Measurements from ENCODE around the gene TDRKH.

Gene TDRKH

DNA sequence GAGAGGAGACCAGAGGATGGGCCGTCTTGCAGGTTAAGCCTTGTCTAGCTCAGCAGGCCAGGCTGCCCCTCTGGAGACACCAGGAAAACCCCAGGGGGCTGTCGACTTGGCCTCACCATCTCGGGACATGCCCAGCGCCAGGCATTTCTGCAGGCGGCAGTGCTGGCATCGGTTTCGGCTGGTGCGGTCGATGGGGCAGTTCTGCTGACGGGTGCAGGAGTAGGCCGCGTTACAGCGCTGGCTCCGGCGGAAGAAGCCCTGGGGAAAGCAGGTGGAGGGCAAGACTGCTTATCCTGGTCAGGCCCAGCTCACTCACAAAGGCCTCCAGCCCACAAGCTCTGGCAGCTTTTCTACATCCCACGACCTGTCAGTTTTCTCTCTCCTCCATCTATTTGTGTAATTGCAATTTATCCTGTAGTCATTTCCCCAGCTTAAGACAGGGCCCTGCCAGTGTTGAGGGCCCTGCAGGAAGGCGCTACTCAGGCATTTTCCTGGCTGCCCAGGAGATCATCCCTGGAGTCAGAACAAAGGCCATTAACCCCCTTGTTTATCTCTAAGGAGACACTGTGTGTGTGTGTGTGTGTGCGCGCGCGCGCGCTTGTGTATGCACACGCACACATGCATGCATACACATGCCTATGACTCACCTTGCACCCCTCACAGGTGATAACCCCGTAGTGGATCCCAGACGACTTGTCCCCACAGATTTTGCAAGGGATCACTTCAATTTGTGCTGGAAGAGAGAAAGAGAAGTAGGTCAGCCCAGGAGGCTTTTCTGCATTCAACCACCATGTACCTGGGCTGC is 26.4 kb upstream of the TDRKH start:
- Histone ChIP-seq H3K79me2 (ENCODE audit: control insufficient read depth, insufficient read depth, low read length) (no peaks in the 10 kb centered on the region), H3K18ac (ENCODE audit: low read length) (no peak overlapping the region), H3K4ac (ENCODE audit: low read depth, low read length) (no peak overlapping the region), H3K27me3 (ENCODE audit: insufficient read depth, low read length, poor library complexity) (no peaks in the 10 kb centered on the region), H4K5ac (ENCODE audit: low read length) (no peak overlapping the region), H2BK15ac (replicated peaks; ENCODE audit: low read depth) (no peak overlapping the region), H3K4me3 (ENCODE audit: low read length) (no peak overlapping the region), H4K8ac (ENCODE audit: low read depth, low read length) (no peak overlapping the region), H3K4me2 (ENCODE audit: low read length) (no peak overlapping the region), H2BK120ac (ENCODE audit: low read depth, low read length) (no peak overlapping the region), H3K4me1 (ENCODE audit: control insufficient read depth, low read depth, low read length) (no peaks in the 10 kb centered on the region), H2AK5ac (ENCODE audit: low read length) (no peak overlapping the region), H3K23ac (ENCODE audit: low read length) (no peak overlapping the region), H3K56ac (ENCODE audit: low read length) (no peak overlapping the region), H3K9ac (ENCODE audit: low read length) (no peak overlapping the region), H3K27ac (ENCODE audit: low read depth, low read length) (no peak overlapping the region), H3K79me1 (ENCODE audit: low read length) (no peaks in the 10 kb centered on the region), H2BK5ac (ENCODE audit: low read length) (no peak overlapping the region), H3K36me3 (ENCODE audit: control insufficient read depth, insufficient read depth, low read length) (no peaks in the 10 kb centered on the region)
- no CpG with 5 or more reads among the region's 26 CpGs for WGBS (ENCODE audit: extremely low coverage, insufficient coverage, low lambda C conversion rate)
- DNase-seq: no peak

DNA sequence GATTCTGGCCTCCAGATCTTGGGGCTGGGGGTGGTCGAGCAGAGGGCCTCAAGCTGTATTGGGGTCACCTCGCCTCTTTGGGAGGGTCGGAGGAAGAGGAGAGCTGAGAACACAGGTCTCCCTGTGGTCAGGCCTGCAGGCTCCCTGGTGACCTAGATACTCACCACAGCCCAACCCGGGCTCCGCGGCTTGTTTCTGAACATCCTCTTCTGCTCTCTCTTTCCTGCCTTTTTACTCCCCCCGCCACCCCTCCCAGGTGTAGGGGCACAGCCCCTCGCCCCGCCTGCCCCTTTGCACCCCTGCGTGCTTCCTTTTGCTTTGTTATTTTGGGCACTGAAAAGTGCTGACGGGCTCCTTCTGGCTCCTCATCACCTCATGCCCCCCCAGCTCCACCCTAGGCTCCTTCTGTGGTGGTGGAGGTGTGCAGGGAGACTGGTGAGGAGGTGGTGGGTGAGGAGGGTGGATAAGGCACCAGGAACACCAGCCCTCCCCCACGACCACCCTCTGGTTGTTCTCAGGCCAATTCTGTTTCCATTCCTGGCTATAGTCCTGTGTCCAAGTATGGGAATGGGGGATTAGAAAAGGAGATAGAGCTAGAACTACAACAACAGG is 25.5 kb upstream of the TDRKH start:
- no peak for DNase-seq
- H4K8ac ChIP-seq (ENCODE audit: low read depth, low read length): no peak overlapping the region

DNA sequence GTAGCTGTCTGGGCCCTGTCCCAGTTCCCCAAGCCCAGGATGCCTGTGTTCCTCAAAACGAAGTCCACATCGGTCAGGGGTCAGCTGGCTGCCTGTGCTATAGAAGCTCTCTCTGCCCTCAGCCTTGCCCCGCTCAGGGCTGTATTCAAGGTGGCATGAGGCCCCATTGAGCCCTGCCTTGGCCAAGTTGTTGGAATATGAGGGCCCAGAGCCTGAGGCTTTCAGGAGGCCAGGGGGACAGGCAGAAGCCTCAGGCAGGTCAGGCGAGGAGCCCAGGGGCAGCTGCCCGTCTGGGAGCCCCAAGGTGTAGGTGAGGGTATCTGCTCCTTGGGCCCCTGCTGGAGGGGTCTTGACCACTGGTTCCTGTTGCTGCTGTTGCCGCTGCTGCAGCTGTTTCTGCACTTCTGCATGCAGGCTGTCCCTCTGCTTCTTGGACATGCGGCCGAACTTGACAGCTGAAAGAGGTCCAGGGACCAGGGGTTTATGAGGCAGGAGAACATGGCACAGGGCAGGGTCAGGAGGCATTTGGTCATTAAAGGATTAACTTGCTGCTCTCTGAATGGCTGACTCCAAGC is 24.8 kb upstream of the TDRKH start:
- Histone ChIP-seq H3K4me3 (ENCODE audit: low read length) (no peak overlapping the region), H4K8ac (ENCODE audit: low read depth, low read length) (no peak overlapping the region), H3K79me1 (ENCODE audit: low read length) (no peaks in the 10 kb centered on the region), H3K18ac (ENCODE audit: low read length) (no peak overlapping the region), H3K9ac (ENCODE audit: low read length) (no peak overlapping the region), H3K4me2 (ENCODE audit: low read length) (no peak overlapping the region), H3K36me3 (ENCODE audit: control insufficient read depth, insufficient read depth, low read length) (no peaks in the 10 kb centered on the region), H2BK5ac (ENCODE audit: low read length) (no peak overlapping the region), H3K27ac (ENCODE audit: low read depth, low read length) (no peak overlapping the region), H3K27me3 (ENCODE audit: insufficient read depth, low read length, poor library complexity) (no peaks in the 10 kb centered on the region), H2BK120ac (ENCODE audit: low read depth, low read length) (no peak overlapping the region), H4K5ac (ENCODE audit: low read length) (no peak overlapping the region), H3K4ac (ENCODE audit: low read depth, low read length) (no peak overlapping the region), H2AK5ac (ENCODE audit: low read length) (no peak overlapping the region), H3K23ac (ENCODE audit: low read length) (no peak overlapping the region), H3K56ac (ENCODE audit: low read length) (no peak overlapping the region), H3K79me2 (ENCODE audit: control insufficient read depth, insufficient read depth, low read length) (no peaks in the 10 kb centered on the region), H2BK15ac (replicated peaks; ENCODE audit: low read depth) (no peak overlapping the region), H3K4me1 (ENCODE audit: control insufficient read depth, low read depth, low read length) (no peaks in the 10 kb centered on the region)
- no CpG with 5 or more reads among the region's 8 CpGs for WGBS (ENCODE audit: extremely low coverage, insufficient coverage, low lambda C conversion rate)
- no peak for DNase-seq

More for the DNA sequence above, 25.5 kb upstream of the TDRKH start:
- no peak overlapping the region for H3K23ac ChIP-seq (ENCODE audit: low read length)
- H3K79me2 ChIP-seq (ENCODE audit: control insufficient read depth, insufficient read depth, low read length): no peaks in the 10 kb centered on the region
- no peak overlapping the region for H2BK5ac ChIP-seq (ENCODE audit: low read length)
- H3K4me3 ChIP-seq (ENCODE audit: low read length): no peak overlapping the region
- no peak overlapping the region for H3K9ac ChIP-seq (ENCODE audit: low read length)
- H3K4me2 ChIP-seq (ENCODE audit: low read length): no peak overlapping the region
- no peak overlapping the region for H3K27ac ChIP-seq (ENCODE audit: low read depth, low read length)
- no peaks in the 10 kb centered on the region for H3K27me3 ChIP-seq (ENCODE audit: insufficient read depth, low read length, poor library complexity)
- no peak overlapping the region for H4K5ac ChIP-seq (ENCODE audit: low read length)
- no peaks in the 10 kb centered on the region for H3K4me1 ChIP-seq (ENCODE audit: control insufficient read depth, low read depth, low read length)
- no peak overlapping the region for H2BK15ac ChIP-seq (replicated peaks; ENCODE audit: low read depth)
- H3K79me1 ChIP-seq (ENCODE audit: low read length): no peaks in the 10 kb centered on the region
- H3K36me3 ChIP-seq (ENCODE audit: control insufficient read depth, insufficient read depth, low read length): no peaks in the 10 kb centered on the region
- H2BK120ac ChIP-seq (ENCODE audit: low read depth, low read length): no peak overlapping the region
- no peak overlapping the region for H3K4ac ChIP-seq (ENCODE audit: low read depth, low read length)
- no peak overlapping the region for H3K56ac ChIP-seq (ENCODE audit: low read length)
- no CpG with 5 or more reads among the region's 12 CpGs for WGBS (ENCODE audit: extremely low coverage, insufficient coverage, low lambda C conversion rate)
- H3K18ac ChIP-seq (ENCODE audit: low read length): no peak overlapping the region
- no peak overlapping the region for H2AK5ac ChIP-seq (ENCODE audit: low read length)

DNA sequence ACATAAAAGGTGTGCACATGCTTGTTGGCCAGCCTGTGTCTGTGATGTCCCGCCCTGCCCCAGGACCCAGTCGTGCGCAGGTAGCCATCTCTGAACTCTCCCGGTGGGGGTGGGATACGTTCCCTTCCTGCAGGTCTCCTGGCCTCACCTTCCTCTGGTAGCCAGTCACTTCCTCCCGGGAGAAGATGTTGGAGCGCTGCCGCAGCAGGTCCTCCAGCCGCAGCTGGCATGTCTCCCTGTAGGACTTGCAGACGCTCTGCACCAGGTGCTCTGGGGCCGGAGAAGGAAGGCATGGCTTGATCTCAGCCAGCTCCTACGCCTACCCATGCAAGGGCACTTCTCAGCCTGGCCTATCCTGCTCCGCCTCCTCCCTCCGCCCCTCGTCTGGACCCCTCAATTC is 24.1 kb upstream of the TDRKH start:
- DNase-seq: no peak
- H2AK5ac ChIP-seq (ENCODE audit: low read length): no peak overlapping the region
- no peak overlapping the region for H4K5ac ChIP-seq (ENCODE audit: low read length)
- H3K27ac ChIP-seq (ENCODE audit: low read depth, low read length): no peak overlapping the region
- no peaks in the 10 kb centered on the region for H3K79me1 ChIP-seq (ENCODE audit: low read length)
- no peak overlapping the region for H2BK15ac ChIP-seq (replicated peaks; ENCODE audit: low read depth)
- no peak overlapping the region for H3K4ac ChIP-seq (ENCODE audit: low read depth, low read length)
- no peaks in the 10 kb centered on the region for H3K4me1 ChIP-seq (ENCODE audit: control insufficient read depth, low read depth, low read length)
- no peaks in the 10 kb centered on the region for H3K79me2 ChIP-seq (ENCODE audit: control insufficient read depth, insufficient read depth, low read length)
- no peak overlapping the region for H3K23ac ChIP-seq (ENCODE audit: low read length)
- no peak overlapping the region for H3K56ac ChIP-seq (ENCODE audit: low read length)
- WGBS (ENCODE audit: extremely low coverage, insufficient coverage, low lambda C conversion rate): no CpG with 5 or more reads among the region's 15 CpGs
- H3K18ac ChIP-seq (ENCODE audit: low read length): no peak overlapping the region
- no peak overlapping the region for H2BK120ac ChIP-seq (ENCODE audit: low read depth, low read length)
- no peak overlapping the region for H3K9ac ChIP-seq (ENCODE audit: low read length)
- H3K4me2 ChIP-seq (ENCODE audit: low read length): no peak overlapping the region
- no peaks in the 10 kb centered on the region for H3K36me3 ChIP-seq (ENCODE audit: control insufficient read depth, insufficient read depth, low read length)
- H3K27me3 ChIP-seq (ENCODE audit: insufficient read depth, low read length, poor library complexity): no peaks in the 10 kb centered on the region
- no peak overlapping the region for H2BK5ac ChIP-seq (ENCODE audit: low read length)
- no peak overlapping the region for H3K4me3 ChIP-seq (ENCODE audit: low read length)
- no peak overlapping the region for H4K8ac ChIP-seq (ENCODE audit: low read depth, low read length)

DNA sequence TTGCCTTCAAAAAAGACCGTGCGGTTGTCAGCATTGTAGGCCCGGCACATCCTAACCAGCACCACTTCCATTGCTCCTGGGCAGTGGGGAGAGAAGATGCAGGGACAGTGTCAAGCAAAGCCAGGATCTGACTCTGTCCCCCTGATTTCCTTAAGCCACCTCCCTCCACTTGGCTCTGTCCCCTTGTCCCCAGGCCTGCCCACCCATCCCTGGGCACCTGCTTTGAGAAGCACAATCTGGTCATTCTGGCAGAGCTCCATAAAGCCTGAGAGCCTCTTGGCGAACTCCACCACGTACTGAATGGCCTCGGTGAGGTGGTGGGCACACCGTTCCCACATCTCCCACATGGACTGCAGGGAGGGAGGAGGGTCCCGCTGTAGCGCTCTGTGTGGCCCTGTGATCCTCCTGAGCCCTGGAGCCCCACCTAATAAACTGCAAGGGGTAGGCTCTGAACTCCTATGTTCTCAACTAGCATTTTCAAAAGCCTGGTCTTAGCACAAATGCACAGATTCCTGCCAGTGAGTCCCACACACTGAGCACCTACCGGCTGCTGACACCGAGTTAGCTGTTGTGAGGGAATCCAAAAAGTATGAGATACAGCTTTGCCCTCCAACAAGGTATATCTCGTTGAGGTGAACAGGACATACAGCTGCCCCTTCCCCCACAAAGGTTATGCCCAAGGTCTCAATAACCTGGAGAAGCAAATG is 23.1 kb upstream of the TDRKH start:
- H3K36me3 ChIP-seq (ENCODE audit: control insufficient read depth, insufficient read depth, low read length): no peaks in the 10 kb centered on the region
- no peak overlapping the region for H2BK120ac ChIP-seq (ENCODE audit: low read depth, low read length)
- DNase-seq: no peak
- H3K9ac ChIP-seq (ENCODE audit: low read length): no peak overlapping the region
- no peak overlapping the region for H3K4me2 ChIP-seq (ENCODE audit: low read length)
- H2BK15ac ChIP-seq (replicated peaks; ENCODE audit: low read depth): no peak overlapping the region
- H3K18ac ChIP-seq (ENCODE audit: low read length): no peak overlapping the region
- H3K27me3 ChIP-seq (ENCODE audit: insufficient read depth, low read length, poor library complexity): no peaks in the 10 kb centered on the region
- no peaks in the 10 kb centered on the region for H3K79me2 ChIP-seq (ENCODE audit: control insufficient read depth, insufficient read depth, low read length)
- no peak overlapping the region for H4K8ac ChIP-seq (ENCODE audit: low read depth, low read length)
- WGBS (ENCODE audit: extremely low coverage, insufficient coverage, low lambda C conversion rate): no CpG with 5 or more reads among the region's 12 CpGs
- H3K79me1 ChIP-seq (ENCODE audit: low read length): no peaks in the 10 kb centered on the region
- no peak overlapping the region for H3K23ac ChIP-seq (ENCODE audit: low read length)
- H3K4me3 ChIP-seq (ENCODE audit: low read length): no peak overlapping the region
- H4K5ac ChIP-seq (ENCODE audit: low read length): no peak overlapping the region
- H3K56ac ChIP-seq (ENCODE audit: low read length): no peak overlapping the region
- H2BK5ac ChIP-seq (ENCODE audit: low read length): no peak overlapping the region
- no peak overlapping the region for H2AK5ac ChIP-seq (ENCODE audit: low read length)
- no peak overlapping the region for H3K27ac ChIP-seq (ENCODE audit: low read depth, low read length)
- no peak overlapping the region for H3K4ac ChIP-seq (ENCODE audit: low read depth, low read length)
- H3K4me1 ChIP-seq (ENCODE audit: control insufficient read depth, low read depth, low read length): no peaks in the 10 kb centered on the region
